HG02678 (cell line): Measurements from ENCODE around the gene STT3A.

Experiments
- ATAC-seq: cut with Tn5 transposase; IDR thresholded peaks from one replicate; pipeline ENCODE4 v1.9.1; 2021; ENCODE audit warnings: mild to moderate bottlenecking, moderate library complexity; ENCODE audit not compliant: unreplicated experiment

The STT3A gene

GRCh38 chr11:125649465-125650166 is 57.0 kb downstream of the STT3A start:
- no peak for ATAC-seq

DNA sequence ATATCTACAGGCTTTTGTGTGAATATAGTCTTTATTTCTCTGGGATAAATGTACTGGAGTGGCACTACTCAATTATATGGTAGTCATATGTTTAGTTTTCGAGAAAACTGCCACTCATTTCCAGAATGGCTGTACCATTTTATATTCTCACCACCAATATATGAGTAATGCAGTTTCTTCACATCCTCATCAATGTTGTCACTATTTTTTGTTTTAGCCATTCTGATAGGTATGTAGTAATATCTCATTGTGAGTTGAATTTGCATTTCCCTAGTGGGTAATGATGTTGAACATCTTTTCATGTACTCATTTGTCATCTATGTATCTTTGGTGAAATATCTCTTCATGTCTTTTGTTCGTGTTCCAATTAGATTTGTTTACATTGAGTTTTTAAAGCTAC is 70.0 kb downstream of the STT3A start:
- ATAC-seq: no peak

DNA sequence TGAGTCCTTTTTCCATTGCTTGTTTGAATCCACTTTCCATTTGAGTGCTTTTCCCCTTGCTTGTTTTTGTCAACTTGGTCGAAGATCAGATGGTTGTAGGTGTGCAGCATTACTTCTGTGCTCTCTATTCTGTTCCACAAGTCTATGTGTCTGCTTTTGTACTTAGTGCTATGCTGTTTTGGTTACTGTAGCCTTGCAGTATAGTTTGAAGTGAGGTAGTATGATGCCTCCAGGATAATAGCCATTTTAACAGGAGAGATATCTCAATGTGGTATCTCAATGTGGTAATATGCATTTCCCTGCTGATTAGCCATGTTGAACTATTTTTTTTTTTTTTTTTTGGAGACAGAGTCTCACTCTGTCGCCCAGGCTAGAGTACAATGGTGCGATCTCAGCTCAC is 71.3 kb downstream of the STT3A start:
- no peak for ATAC-seq

DNA sequence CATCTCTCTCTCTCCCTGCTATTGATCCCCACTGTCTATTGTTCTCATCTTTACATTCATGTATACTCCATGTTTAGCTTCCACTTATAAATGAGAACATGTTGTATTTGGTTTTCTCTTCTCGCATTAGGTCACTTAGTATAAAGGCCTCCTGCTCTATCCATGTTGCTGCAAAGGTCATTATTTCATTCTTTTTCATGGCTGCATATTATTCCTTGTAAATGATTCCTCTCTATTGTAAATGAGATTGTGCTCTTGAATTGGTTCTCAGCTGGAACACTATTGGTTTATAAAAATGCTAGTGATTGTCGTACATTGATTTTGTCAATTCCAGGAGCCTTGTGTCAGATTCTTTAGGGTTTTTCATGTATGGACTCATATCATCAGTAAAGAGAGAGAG is 74.5 kb downstream of the STT3A start:
- no peak for ATAC-seq

DNA sequence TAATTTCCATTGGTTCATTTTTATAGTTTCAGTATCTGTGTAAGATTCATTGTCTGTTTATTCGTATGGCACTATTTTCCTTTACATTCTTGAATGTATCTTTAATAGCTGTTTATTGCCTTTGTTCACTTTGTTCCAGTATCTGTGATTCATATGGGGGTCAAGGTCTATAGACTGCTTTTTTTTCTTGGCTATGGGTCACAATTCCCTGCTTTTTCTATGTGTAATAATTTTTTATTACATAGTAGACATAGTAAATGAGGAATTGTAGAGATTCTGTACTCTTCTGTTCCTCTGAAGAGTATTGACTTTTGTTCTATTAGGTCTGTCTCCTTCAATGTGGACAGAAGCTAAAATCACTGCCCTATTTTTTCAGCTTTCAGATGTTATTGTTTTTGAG is 77.5 kb downstream of the STT3A start:
- ATAC-seq: no peak

- no peak for ATAC-seq
These were observed 78.9 kb downstream of the STT3A start for GRCh38 chr11:125671561-125671960.
